ENCODE measurements around the gene RGS6. TPM values are rescaled to one million over a fixed set of nuclear protein-coding genes. Genes with fewer than 3 reads are reported as not detected.

RGS6 gene
- total and polyA plus RNA-seq, 4 donors: 0.21 to 5.4 (median 0.45) TPM

DNA sequence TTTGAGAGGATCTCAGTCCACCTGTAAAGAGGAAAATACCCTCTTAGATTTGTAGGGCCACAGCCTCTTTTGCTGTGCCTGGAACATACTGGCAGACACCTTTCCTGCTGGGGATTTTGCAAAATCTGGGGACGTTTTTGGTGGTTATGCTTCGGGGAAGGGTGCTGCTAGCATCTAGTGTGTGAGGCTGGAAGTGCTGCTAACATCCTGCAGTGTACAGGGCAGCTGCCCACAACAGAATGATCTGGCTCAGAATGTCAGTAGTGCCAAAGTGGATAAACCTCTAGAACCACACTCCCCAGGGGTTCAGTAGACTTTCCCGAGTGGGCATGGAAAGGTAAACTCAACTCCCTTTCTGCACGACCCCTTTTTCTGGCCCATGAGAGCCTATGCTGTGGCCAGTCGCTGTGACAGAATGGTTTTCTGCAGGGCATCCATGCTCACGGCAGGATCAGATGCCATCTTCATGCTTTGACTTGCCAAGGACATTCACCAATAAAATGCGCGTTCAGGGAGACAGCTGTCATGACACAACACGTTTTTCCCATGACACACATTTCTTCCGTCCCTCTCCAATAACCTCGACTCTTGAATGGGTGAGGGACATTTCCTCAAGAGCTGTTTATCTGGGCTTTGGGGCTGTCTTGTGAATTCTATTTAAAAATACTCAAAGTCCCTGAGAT, 240.9 kb downstream of the RGS6 start:
- ATAC-seq (ENCODE audit: insufficient read depth, low FRiP score) (no peak), DNase-seq (no peak)
- Histone ChIP-seq H3K4me1 (ENCODE audit: control insufficient read depth in 5 of 5, insufficient read depth in 5 of 5, low read length in 5 of 5) (peaks cover 0 to 4% (median 0%) of the 10 kb centered on the region in 5 donors), H3K9ac (ENCODE audit: insufficient read depth in 1 of 2, low read length in 2 of 2) (no peak overlapping the region), H3K27ac (ENCODE audit: low read depth in 1 of 2, low read length in 1 of 2) (no peak overlapping the region), H3K4me3 (no peak overlapping the region), H3K27me3 (ENCODE audit: control insufficient read depth in 3 of 3, insufficient read depth in 3 of 3, low read length in 2 of 3) (no peaks in the 10 kb centered on the region), H3K9me3 (ENCODE audit: control insufficient read depth in 4 of 4, insufficient read depth in 3 of 4, low read length in 3 of 4) (peaks cover 0 to 2% (median 0%) of the 10 kb centered on the region in 4 donors), H3K36me3 (ENCODE audit: control insufficient read depth in 4 of 4, insufficient read depth in 4 of 4, low read length in 4 of 4) (no peaks in the 10 kb centered on the region)
- TF ChIP-seq, protein P1, sequence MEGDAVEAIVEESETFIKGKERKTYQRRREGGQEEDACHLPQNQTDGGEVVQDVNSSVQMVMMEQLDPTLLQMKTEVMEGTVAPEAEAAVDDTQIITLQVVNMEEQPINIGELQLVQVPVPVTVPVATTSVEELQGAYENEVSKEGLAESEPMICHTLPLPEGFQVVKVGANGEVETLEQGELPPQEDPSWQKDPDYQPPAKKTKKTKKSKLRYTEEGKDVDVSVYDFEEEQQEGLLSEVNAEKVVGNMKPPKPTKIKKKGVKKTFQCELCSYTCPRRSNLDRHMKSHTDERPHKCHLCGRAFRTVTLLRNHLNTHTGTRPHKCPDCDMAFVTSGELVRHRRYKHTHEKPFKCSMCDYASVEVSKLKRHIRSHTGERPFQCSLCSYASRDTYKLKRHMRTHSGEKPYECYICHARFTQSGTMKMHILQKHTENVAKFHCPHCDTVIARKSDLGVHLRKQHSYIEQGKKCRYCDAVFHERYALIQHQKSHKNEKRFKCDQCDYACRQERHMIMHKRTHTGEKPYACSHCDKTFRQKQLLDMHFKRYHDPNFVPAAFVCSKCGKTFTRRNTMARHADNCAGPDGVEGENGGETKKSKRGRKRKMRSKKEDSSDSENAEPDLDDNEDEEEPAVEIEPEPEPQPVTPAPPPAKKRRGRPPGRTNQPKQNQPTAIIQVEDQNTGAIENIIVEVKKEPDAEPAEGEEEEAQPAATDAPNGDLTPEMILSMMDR (IDR thresholded peaks at IDR 0.05; ENCODE audit: control extremely low read depth, extremely low read depth): no peak
- 78 to 82% methylated on average over 11 of the region's 11 CpGs for WGBS, 2 donors

DNA sequence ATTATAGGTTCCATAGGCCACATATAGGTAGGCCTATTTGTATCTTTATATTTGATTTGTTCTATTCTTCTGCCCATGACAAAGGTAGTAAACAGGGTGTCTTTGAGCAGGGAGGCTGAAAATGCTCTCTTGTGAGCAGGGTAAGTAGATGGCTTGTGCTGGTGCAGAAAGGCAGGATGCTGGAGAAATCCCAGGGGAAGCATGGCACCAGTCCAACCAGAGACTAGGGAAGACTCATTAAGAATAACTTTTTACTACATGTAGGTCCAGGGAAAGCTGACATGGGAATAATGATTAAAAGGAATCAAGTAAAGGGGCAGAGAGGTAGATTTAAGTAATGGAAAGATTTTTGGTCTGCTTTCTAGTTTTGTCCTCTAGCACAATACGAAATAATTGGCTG, 245.0 kb downstream of the RGS6 start:
- DNase-seq (peak in 1 of 3 donors; percentile 53), ATAC-seq (ENCODE audit: insufficient read depth, low FRiP score) (no peak)
- no peak overlapping the region for H3K9ac ChIP-seq (ENCODE audit: insufficient read depth in 1 of 2, low read length in 2 of 2)
- H3K4me3 ChIP-seq: no peak overlapping the region
- 82 to 91% methylated on average over 1 of the region's 1 CpG for WGBS, 2 donors
- no peak overlapping the region for H3K27ac ChIP-seq (ENCODE audit: low read depth in 1 of 2, low read length in 1 of 2)
- peaks cover 0 to 3% (median 0%) of the 10 kb centered on the region in 4 donors for H3K9me3 ChIP-seq (ENCODE audit: control insufficient read depth in 4 of 4, insufficient read depth in 3 of 4, low read length in 3 of 4)
- H3K36me3 ChIP-seq (ENCODE audit: control insufficient read depth in 4 of 4, insufficient read depth in 4 of 4, low read length in 4 of 4): no peaks in the 10 kb centered on the region
- TF ChIP-seq, protein P1 (IDR thresholded peaks at IDR 0.05; ENCODE audit: control extremely low read depth, extremely low read depth): no peak
- no peaks in the 10 kb centered on the region for H3K27me3 ChIP-seq (ENCODE audit: control insufficient read depth in 3 of 3, insufficient read depth in 3 of 3, low read length in 2 of 3)
- H3K4me1 ChIP-seq (ENCODE audit: control insufficient read depth in 5 of 5, insufficient read depth in 5 of 5, low read length in 5 of 5): peaks cover 0 to 4% (median 0%) of the 10 kb centered on the region in 5 donors

DNA sequence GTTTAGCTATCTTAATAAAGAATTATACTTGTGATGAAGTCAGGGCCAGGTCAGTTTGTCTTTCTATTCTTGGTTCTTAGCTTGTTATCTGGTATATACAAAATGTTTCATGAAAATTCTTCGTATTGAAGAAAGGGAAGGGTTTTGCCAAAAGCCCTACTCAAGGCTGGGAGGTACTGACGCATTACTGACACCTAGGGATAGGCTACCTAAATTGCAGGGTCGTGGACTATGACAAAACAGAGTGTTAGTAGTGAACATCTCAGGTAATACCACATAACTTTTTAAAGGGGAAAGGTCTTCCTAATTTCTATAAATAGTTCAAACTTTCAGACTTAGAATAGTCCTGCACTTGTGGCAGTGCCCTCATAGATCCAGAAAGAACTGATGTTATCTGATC, 246.3 kb downstream of the RGS6 start:
- 65 to 73% methylated on average over 3 of the region's 3 CpGs for WGBS, 2 donors
- no peak overlapping the region for H3K9ac ChIP-seq (ENCODE audit: insufficient read depth in 1 of 2, low read length in 2 of 2)
- ATAC-seq (ENCODE audit: insufficient read depth, low FRiP score): no peak

More for the DNA sequence above, 246.3 kb downstream of the RGS6 start:
- TF ChIP-seq, protein P1 (IDR thresholded peaks at IDR 0.05; ENCODE audit: control extremely low read depth, extremely low read depth): no peak
- H3K36me3 ChIP-seq (ENCODE audit: control insufficient read depth in 4 of 4, insufficient read depth in 4 of 4, low read length in 4 of 4): no peaks in the 10 kb centered on the region
- no peaks in the 10 kb centered on the region for H3K27me3 ChIP-seq (ENCODE audit: control insufficient read depth in 3 of 3, insufficient read depth in 3 of 3, low read length in 2 of 3)
- DNase-seq: no peak
- no peak overlapping the region for H3K27ac ChIP-seq (ENCODE audit: low read depth in 1 of 2, low read length in 1 of 2)
- peaks cover 0 to 3% (median 0%) of the 10 kb centered on the region in 4 donors for H3K9me3 ChIP-seq (ENCODE audit: control insufficient read depth in 4 of 4, insufficient read depth in 3 of 4, low read length in 3 of 4)
- H3K4me3 ChIP-seq: no peak overlapping the region
- peaks cover 0 to 4% (median 0%) of the 10 kb centered on the region in 5 donors for H3K4me1 ChIP-seq (ENCODE audit: control insufficient read depth in 5 of 5, insufficient read depth in 5 of 5, low read length in 5 of 5)

Measured in lung (tissue), 12 donors.